ENCODE measurements around the gene KIF5B.

GRCh38 chr10:32050177-32050576 is 6.0 kb downstream of the KIF5B start:
- TF ChIP-seq EZH2 (IDR thresholded peaks at IDR 0.05; ENCODE audit: insufficient read depth, low read length), result no peak
- TF ChIP-seq CTCF (IDR thresholded peaks at IDR 0.05; ENCODE audit: insufficient read depth, low read depth, low read length), result no peak

Data from astrocyte (in vitro differentiated cells and primary cell).